ENCODE measurements around the gene SYDE2. TPM values are rescaled to one million over a fixed set of nuclear protein-coding genes. Genes with fewer than 3 reads are reported as not detected.

The SYDE2 gene
- polyA plus RNA-seq, 1 of the 3 experiments (the other 2 are of a cell fraction) = not detected

GRCh38 chr1:85244271-85245061 lies 43.6 kb upstream of the SYDE2 start:
- TF ChIP-seq PBX3 (IDR thresholded peaks at IDR 0.05) (peak; percentile 31; the same call in 1 of the 2 replicates), ELF1 (IDR thresholded peaks at IDR 0.05) (no peak)
- Histone ChIP-seq H3K79me2 (ENCODE audit: insufficient read depth) (no peaks in the 10 kb centered on the region), H4K20me1 (ENCODE audit: insufficient read depth) (no peaks in the 10 kb centered on the region), H3K9me2 (no peaks in the 10 kb centered on the region), H3F3A (replicated peaks; ENCODE audit: insufficient read depth) (no peaks in the 10 kb centered on the region), H3K4me3 (ENCODE audit: low read depth in 2 of 2, low read length in 1 of 2) (no peak overlapping the region), H3K27ac (ENCODE audit: low read depth in 2 of 2, low read length in 1 of 2) (peak overlapping the region in 1 of 2 experiments; percentile 75; a peak in 2 of 4 replicates), H3K9ac (no peak overlapping the region), H3K4me2 (0 out of 2 replicates have a peak overlapping the region, but pooled peaks have one; percentile 23), H3K36me3 (replicated peaks in 1 of 2; ENCODE audit: control insufficient read depth in 1 of 2, insufficient read depth in 2 of 2, low read length in 1 of 2) (no peaks in the 10 kb centered on the region), H3K4me1 (ENCODE audit: control insufficient read depth in 1 of 2, insufficient read depth in 2 of 2, low read depth in 1 of 2, low read length in 1 of 2) (peaks cover 10 to 34% of the 10 kb centered on the region in 2 experiments; a peak in 3 of 4 replicates), H3K9me3 (no peaks in the 10 kb centered on the region), H3K27me3 (ENCODE audit: insufficient read depth) (no peaks in the 10 kb centered on the region), H2AFZ (ENCODE audit: low read depth) (peak overlapping the region; percentile 78; the same call in 1 of the 2 replicates)
- 53% methylated on average over 4 of the region's 4 CpGs for WGBS (ENCODE audit: low lambda C conversion rate)
- DNase-seq = peak; percentile 21
- POLR2A ChIA-PET = no interaction called here
- CTCF ChIA-PET = interaction anchor here (1.0 to 4.3 kb wide), 6 partner anchors 11 to 299 kb away, joined by 3 to 23 read pairs (median 9); partner anchors contain the start of gene C1orf52

GRCh38 chr1:85243372-85243771 lies 42.6 kb upstream of the SYDE2 start:
- no peaks in the 10 kb centered on the region for H4K20me1 ChIP-seq (ENCODE audit: insufficient read depth)
- H3K4me3 ChIP-seq (ENCODE audit: low read depth in 2 of 2, low read length in 1 of 2) = no peak overlapping the region
- no peaks in the 10 kb centered on the region for H3K79me2 ChIP-seq (ENCODE audit: insufficient read depth)
- peaks cover 10 to 34% of the 10 kb centered on the region in 2 experiments; a peak in 3 of 4 replicates for H3K4me1 ChIP-seq (ENCODE audit: control insufficient read depth in 1 of 2, insufficient read depth in 2 of 2, low read depth in 1 of 2, low read length in 1 of 2)
- no peak overlapping the region for H3K9ac ChIP-seq
- no peak overlapping the region for H2AFZ ChIP-seq (ENCODE audit: low read depth)
- no peak overlapping the region for H3K4me2 ChIP-seq
- no peaks in the 10 kb centered on the region for H3K36me3 ChIP-seq (replicated peaks in 1 of 2; ENCODE audit: control insufficient read depth in 1 of 2, insufficient read depth in 2 of 2, low read length in 1 of 2)
- H3F3A ChIP-seq (replicated peaks; ENCODE audit: insufficient read depth) = no peaks in the 10 kb centered on the region
- H3K27ac ChIP-seq (ENCODE audit: low read depth in 2 of 2, low read length in 1 of 2) = no peak overlapping the region
- no peaks in the 10 kb centered on the region for H3K9me3 ChIP-seq
- H3K27me3 ChIP-seq (ENCODE audit: insufficient read depth) = no peaks in the 10 kb centered on the region
- no peak for DNase-seq
- ChIA-PET POLR2A (no interaction called here), CTCF (interaction anchor here (2.2 to 4.3 kb wide), 4 partner anchors 12 to 298 kb away, joined by 6 to 23 read pairs (median 9); no protein-coding TSS in a partner anchor)
- H3K9me2 ChIP-seq = no peaks in the 10 kb centered on the region
- TF ChIP-seq MXI1 (IDR thresholded peaks at IDR 0.05; ENCODE audit: low read depth, low read length) (no peak), MAX (IDR thresholded peaks at IDR 0.05; ENCODE audit: low read depth) (no peak), RCOR1 (IDR thresholded peaks at IDR 0.05; ENCODE audit: low read length) (no peak), SIN3A (IDR thresholded peaks at IDR 0.05; ENCODE audit: borderline replicate concordance, low read depth, low read length) (no peak), GATA2 (CRISPR knock-in tag; IDR thresholded peaks at IDR 0.05) (no peak), YY1 (IDR thresholded peaks at IDR 0.05; ENCODE audit: low read depth) (no peak), TEAD4 (IDR thresholded peaks at IDR 0.05; ENCODE audit: borderline replicate concordance, insufficient read depth) (no peak), IRF3 (IDR thresholded peaks at IDR 0.05; ENCODE audit: low read depth, low read length) (no peak), USF1 (IDR thresholded peaks at IDR 0.05; ENCODE audit: borderline replicate concordance, low read depth) (no peak), FOSL2 (IDR thresholded peaks at IDR 0.05; ENCODE audit: borderline replicate concordance, low read depth) (no peak), SMC3 (IDR thresholded peaks at IDR 0.05; ENCODE audit: low read depth, low read length) (no peak), NFIC (IDR thresholded peaks at IDR 0.05; ENCODE audit: borderline replicate concordance) (no peak), RFX5 (IDR thresholded peaks at IDR 0.05; ENCODE audit: low read length) (no peak), REST (IDR thresholded peaks at IDR 0.05; ENCODE audit: low read depth, low read length) (no peak), ZBTB33 (IDR thresholded peaks at IDR 0.05; ENCODE audit: borderline replicate concordance, low read depth) (no peak)
